ENCODE data around the gene SPRY4. TPM values are rescaled to one million over a fixed set of nuclear protein-coding genes. Genes with fewer than 3 reads are reported as not detected.

SPRY4 gene
- total and polyA plus RNA-seq, 12 donors = 5.0 to 13.7 (median 9.5) TPM

DNA sequence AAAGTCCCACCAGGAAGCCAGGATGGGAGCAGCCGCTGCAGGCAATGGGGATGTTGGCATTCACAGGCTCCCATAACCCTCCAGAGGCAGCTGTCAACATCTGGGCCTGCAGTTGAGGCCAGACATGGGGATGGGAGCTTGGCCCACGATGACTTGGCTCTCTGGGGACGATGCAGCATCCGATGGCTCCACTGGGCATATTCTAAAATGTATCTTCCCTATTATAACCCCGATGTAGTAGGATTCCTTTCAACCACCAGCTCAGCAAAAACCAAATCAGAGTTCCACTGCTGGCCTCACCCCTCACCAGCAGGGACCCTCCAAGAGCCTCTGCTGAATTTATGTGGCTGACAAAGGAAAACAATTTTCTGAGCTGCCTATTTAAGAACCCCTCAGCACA lies 7.1 kb downstream of the SPRY4 start:
- peak in 1 of 2 donors; percentile 35 for DNase-seq
- H3K36me3 ChIP-seq = peaks cover 0 to 32% (median 0%) of the 10 kb centered on the region in 9 donors
- TF ChIP-seq CTCF (IDR thresholded peaks at IDR 0.05) = peak in 4 of 9 donors; percentile 11 to 42 (median 27)
- peaks cover 0 to 21% (median 0%) of the 10 kb centered on the region in 7 donors for H3K27me3 ChIP-seq
- peaks cover 33 to 100% (median 96%) of the 10 kb centered on the region in 9 donors for H3K4me1 ChIP-seq
- intact Hi-C loops (cut with DNase I) = loop anchor here in 4 of 10 donors (5.0 to 10.0 kb wide), 6 partner anchors 35 to 230 kb away; no protein-coding TSS in a partner anchor
- H3K27ac ChIP-seq = peak overlapping the region in 9 of 10 donors; percentile 30 to 95 (median 68)
- peak overlapping the region in 3 of 10 donors; percentile 1 to 25 (median 8) for H3K4me3 ChIP-seq
- no peaks in the 10 kb centered on the region for H3K9me3 ChIP-seq
- 37 to 51% methylated on average over 5 of the region's 5 CpGs for WGBS, 2 donors
- peak in 1 of 8 donors; percentile 12 for ATAC-seq

GRCh38 chr5:142317173-142317572 lies 7.6 kb downstream of the SPRY4 start:
- no peaks in the 10 kb centered on the region for H3K9me3 ChIP-seq
- no peak for DNase-seq
- H3K4me1 ChIP-seq = peaks cover 33 to 100% (median 94%) of the 10 kb centered on the region in 9 donors
- intact Hi-C loops (cut with DNase I) = loop anchor here in 4 of 10 donors (5.0 to 10.0 kb wide), 6 partner anchors 35 to 230 kb away; no protein-coding TSS in a partner anchor
- H3K36me3 ChIP-seq = peaks cover 0 to 38% (median 0%) of the 10 kb centered on the region in 9 donors
- TF ChIP-seq CTCF (IDR thresholded peaks at IDR 0.05) = no peak
- 15 to 17% methylated on average over 5 of the region's 5 CpGs for WGBS, 2 donors
- H3K27ac ChIP-seq = peak overlapping the region in 9 of 10 donors; percentile 30 to 95 (median 68)
- H3K4me3 ChIP-seq = peak overlapping the region in 3 of 10 donors; percentile 1 to 25 (median 3)
- peak in 3 of 8 donors; percentile 16 to 62 (median 27) for ATAC-seq
- peaks cover 0 to 15% (median 0%) of the 10 kb centered on the region in 7 donors for H3K27me3 ChIP-seq

- ATAC-seq (no peak), DNase-seq (no peak)
- H3K36me3 ChIP-seq = peaks cover 0 to 43% (median 0%) of the 10 kb centered on the region in 9 donors
- 46 to 56% methylated on average over 6 of the region's 6 CpGs for WGBS, 2 donors
- H3K27ac ChIP-seq = peak overlapping the region in 9 of 10 donors; percentile 30 to 95 (median 68)
- intact Hi-C loops (cut with DNase I) = loop anchor here in 4 of 10 donors (5.0 to 10.0 kb wide), 6 partner anchors 34 to 231 kb away; no protein-coding TSS in a partner anchor
- H3K27me3 ChIP-seq = peaks cover 0 to 10% (median 0%) of the 10 kb centered on the region in 7 donors
- H3K4me1 ChIP-seq = peaks cover 33 to 100% (median 89%) of the 10 kb centered on the region in 9 donors
- H3K4me3 ChIP-seq = peak overlapping the region in 5 of 10 donors; percentile 3 to 25 (median 10)
- TF ChIP-seq CTCF (IDR thresholded peaks at IDR 0.05) = no peak
- no peaks in the 10 kb centered on the region for H3K9me3 ChIP-seq
These were observed 8.1 kb downstream of the SPRY4 start for GRCh38 chr5:142316681-142317080.

- peaks cover 0 to 6% (median 0%) of the 10 kb centered on the region in 7 donors for H3K27me3 ChIP-seq
- peak overlapping the region in 8 of 10 donors; percentile 46 to 95 (median 80) for H3K27ac ChIP-seq
- H3K36me3 ChIP-seq = peaks cover 0 to 49% (median 0%) of the 10 kb centered on the region in 9 donors
- peak in 1 of 2 donors; percentile 55 for DNase-seq
- no peaks in the 10 kb centered on the region for H3K9me3 ChIP-seq
- TF ChIP-seq CTCF (IDR thresholded peaks at IDR 0.05) = no peak
- H3K4me3 ChIP-seq = peak overlapping the region in 5 of 10 donors; percentile 3 to 25 (median 10)
- 2 to 7% methylated on average over 4 of the region's 4 CpGs for WGBS, 2 donors
- intact Hi-C loops (cut with DNase I) = loop anchor here in 4 of 10 donors (5.0 to 10.0 kb wide), 6 partner anchors 34 to 231 kb away; no protein-coding TSS in a partner anchor
- peaks cover 27 to 100% (median 83%) of the 10 kb centered on the region in 9 donors for H3K4me1 ChIP-seq
- ATAC-seq = peak in 7 of 8 donors; percentile 38 to 62 (median 43)
These were observed 8.8 kb downstream of the SPRY4 start for GRCh38 chr5:142316051-142316450.

Data from heart right ventricle (tissue), 16 donors.